NOMO-1 treated with dmso at 0.1 percent for 144 hours (cell line): Measurements from ENCODE around the gene ZFAND6.
A peak's percentile ranks its signal among the peaks of the same experiment; 100 is the strongest.
"Not testable (repeated sequence)": the region's sequence is repeated elsewhere in the genome, so short reads cannot be mapped to it uniquely, and the experiment has no call there.

Experiments
- DNase-seq: peaks from one replicate; lab custom pipeline; 2025; ENCODE audit not compliant: unreplicated experiment; lab: John Stamatoyannopoulos, UW

Gene ZFAND6

DNA sequence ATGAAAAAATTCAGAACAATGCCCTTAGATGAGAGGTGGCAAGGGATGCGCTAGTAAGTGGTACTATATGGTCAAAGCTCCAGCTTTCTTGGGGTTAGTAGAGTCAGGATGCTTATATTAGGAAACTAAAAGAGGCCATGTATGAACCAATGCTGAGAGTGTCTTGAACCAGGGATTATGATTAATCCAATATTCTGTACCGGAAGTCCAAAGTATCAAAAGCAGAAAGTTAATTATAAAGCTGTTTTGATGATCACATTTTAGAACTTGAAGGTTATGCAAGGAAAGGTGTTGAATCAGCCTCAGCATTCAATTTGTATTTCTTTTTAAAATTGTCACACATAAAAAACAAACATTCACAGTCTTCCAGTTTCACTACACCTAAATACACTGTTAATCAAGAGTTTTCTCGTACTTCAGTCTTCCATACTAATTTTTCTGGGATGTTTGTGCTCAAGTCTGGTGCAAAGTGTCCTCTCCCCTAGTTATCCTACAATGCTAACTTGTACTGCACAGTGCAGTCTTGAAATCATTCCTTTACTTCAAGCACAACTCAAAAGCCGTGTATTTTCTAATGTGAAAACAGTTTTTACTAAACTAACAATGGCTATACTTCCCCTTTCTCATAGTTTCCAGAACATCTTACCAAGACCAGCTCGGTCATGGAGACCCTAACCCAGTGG is 82.6 kb downstream of the ZFAND6 start:
- no peak for DNase-seq

DNA sequence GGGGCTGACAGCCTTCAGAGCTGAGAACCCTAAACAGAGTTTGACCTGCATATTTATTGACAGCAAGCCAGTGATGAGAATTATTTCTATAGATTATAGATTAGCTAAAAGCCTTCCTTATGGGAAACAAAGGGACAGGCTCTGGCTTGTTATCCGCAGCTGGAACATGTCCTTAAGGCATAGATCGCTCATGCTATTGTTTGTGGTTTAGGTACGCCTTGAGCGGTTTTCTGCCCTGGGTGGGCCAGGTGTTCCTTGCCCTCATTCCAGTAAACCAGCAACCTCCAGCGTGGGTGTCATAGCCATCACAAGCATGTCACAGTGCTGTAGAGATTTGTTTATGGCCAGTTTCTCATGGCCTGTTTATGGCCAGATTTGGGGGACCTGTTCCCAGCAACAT is 83.2 kb downstream of the ZFAND6 start:
- DNase-seq, result no peak

DNA sequence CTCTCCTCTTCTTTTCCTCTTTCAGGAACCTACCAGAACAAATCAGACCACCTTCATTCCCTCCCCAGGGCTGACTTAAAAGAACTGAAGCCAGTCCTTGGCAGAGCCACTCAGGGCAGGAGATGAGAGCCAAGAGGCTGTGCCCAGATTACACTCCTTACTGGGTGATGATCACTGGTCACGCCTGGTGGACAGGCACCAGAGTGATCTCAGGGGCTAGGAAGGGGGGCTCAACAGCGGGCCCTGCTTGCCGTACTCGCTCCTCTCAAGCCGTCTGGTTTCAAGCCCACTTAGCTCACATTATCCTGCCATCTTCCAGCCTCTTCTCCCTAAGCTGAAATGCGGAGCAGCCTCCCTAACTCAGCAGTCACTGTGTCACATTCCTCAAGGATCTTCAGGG is 91.7 kb downstream of the ZFAND6 start:
- no peak for DNase-seq

DNA sequence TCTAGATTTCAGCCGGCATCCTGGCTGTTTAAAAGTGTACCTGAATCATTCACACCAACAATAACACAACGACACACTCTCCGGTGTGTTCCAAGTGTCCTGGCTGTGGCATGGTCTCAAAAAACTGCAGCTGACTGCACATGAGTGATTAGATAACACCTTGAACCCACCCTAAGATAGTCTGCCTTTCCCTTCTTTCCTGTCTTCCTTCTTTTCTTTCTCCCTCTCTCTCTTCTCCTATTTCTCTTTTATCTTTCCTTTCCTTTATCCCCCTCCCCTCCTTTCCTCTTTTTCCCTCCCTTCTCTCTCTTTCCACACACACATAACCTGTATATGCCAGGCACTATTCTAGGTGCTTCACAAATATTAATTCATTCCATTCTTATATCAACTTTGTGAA is 92.1 kb downstream of the ZFAND6 start:
- no peak for DNase-seq

DNA sequence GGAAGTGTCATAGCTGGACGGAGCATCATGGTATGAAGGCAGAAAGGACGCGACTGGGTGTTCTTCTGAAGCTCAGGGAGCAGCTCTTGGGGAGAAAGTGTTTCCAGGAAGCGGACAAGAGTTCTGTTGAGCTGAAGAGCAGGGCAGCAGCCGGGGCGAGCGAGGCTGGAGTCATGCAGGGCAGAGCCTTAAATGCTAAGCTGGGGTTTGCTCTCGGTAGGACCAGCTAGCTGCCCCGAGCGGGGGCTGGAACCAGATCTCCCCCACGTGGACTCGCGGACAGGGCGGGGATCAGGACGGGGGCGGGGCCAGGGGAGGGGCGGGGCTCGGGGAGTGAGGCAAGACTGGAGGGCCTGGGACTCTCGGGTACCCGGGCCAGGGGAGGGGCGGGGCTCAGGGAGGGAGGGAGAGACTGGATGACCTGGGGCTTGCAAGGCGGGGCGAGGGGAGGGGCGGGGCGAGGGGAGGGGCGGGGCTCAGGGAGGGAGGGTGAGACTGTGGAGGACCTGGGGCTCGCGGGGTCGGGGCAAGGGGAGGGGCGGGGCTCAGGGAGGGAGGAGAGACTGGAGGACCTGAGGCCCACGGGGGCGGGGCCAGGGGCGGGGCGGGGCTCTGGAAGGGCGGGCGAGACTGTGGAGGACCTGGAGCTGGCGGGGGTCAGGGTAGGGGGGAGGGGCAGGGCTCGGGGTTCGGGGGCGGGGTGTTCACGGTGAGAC is 92.9 kb downstream of the ZFAND6 start:
- peak; percentile 88 for DNase-seq

DNA sequence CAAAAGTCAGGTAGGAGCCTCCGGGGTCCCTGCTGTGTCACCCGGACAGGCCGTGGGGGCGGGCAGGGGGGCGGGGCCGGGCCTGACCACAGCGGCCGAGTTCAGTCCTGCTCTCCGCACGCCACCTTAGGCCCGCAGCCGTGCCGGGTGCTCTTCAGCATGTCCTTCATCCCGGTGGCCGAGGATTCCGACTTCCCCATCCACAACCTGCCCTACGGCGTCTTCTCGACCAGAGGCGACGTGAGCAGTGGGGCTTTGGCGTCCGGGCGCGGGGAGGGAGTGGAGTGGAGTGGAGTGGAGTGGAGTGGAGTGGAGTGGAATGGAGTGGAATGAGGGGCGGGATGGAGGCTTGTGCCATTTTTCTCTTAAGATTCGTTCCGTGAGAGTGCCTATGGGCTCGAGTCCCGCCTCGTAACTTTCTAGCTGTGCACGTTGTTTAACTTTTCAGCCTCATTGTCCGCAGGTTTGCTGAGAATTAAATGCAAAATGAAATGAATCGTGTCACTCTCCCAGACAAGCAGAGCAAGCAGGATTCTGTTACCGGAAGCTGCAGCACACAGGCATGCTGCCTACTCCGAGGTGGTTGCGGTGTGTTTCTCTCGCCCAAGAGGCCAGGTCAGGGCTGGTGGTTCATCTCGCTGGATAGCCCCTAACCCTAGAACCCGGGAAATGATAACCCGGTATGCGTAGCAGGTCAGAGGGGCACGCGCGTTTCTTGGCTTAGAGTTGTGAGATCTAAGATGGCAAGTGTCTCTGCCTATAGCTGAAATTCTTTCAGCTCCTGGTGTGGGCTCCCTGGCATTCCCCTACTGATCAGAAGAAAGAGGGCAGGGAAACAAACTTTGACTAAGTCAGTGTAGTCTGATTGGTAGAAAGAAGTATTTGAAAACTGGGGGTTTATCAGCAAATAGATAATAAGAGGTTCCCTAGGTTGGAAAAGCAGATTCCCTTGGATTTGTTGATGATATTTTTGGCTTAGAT is 93.7 kb downstream of the ZFAND6 start, which contains the start of gene FAH:
Gene FAH (plus strand): TSS at position 104 of the 981 bp plus-strand sequence. CDS start 56 bp downstream, at position 160.
- DNase-seq, result peak; percentile 55

DNA sequence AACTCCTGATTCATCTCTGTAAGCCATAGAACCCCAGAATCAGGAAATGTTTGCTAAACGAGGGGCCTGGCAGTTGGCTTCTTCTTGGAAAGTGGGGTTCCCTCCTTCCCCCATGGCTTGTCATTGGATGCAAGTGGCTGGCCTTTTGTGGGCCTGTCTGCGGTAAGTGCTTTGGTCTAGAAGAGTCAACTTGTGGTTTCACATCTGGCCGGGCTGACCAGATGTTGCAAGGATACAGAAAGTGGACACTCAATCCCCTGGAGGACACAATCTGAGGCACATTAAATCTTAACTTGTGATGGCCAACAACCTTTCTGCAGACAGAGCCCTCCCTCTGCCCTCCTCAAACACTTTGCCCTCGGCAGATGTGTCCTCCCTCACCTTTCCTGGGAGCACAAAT is 94.4 kb downstream of the ZFAND6 start:
- no peak for DNase-seq

DNA sequence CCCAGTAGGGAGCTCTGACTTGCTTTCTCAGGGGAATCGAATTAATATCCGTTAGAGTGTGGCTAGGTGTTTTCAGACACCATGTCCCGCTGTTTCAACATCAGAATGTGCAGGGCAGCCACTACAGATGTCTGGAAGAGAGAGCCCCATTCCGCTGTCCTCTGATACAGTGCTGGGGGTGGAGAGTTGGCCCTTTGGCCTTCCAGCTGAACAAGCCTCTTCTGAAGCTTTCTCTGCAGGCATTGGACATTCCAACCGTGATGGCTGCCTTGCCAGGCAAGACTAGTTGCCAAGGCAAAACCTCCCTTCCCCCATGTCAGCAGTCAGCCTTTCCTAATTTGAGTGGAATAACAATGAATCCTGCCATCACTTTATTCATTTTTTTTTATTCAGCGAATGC is 94.9 kb downstream of the ZFAND6 start:
- DNase-seq, result no peak

DNA sequence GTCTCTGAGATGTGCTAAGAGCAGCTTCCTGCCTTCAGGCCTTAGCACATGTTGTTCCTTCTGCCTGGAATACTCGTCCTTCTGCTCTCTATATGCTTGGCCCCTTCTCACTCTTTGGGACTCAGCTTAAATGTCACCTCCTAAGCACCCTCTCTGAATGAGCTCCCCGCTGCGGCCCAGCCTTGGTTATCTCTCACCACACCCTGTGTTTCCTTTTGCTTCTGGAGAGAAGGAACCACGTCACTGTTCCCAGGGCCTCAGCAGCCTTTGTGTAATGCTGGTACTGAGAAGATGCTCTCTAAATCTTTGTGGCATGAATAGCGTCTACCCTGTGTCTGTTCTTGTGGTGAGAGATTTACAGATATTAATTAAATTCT is 95.5 kb downstream of the ZFAND6 start:
- DNase-seq, result no peak

DNA sequence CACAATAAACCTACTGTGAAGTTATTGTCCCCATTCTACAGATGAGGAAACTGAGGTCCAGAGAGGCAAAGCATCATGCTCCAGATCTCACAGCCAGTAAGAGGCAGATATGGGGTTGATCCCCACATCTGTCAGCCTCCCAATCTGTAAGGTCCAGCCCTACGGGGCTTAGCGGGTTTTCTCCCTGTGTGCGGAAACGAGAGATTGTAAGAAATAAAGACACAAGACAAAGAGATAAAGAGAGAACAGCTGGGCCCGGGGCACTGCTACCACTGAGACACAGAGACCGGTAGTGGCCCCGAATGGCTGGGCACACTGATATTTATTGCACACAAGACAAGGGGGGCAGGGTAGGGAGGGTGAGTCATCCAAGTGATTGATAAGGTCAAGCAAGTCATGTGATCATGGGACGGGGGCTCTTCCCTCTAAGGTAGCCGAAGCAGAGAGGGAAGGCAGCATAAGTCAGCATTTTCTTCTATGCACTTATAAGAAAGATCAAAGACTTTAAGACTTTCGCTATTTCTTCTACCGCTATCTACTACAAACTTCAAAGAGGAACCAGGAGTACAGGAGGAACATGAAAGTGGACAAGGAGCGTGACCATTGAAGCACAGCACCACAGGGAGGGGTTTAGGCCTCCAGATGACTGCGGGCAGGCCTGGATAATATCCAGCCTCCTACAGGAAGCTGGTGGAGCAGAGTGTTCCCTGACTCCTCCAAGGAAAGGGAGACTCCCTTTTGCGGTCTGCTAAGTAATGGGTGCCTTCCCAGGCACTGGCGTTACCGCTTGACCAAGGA is 96.1 kb downstream of the ZFAND6 start:
- not testable (repeated sequence) for DNase-seq

DNA sequence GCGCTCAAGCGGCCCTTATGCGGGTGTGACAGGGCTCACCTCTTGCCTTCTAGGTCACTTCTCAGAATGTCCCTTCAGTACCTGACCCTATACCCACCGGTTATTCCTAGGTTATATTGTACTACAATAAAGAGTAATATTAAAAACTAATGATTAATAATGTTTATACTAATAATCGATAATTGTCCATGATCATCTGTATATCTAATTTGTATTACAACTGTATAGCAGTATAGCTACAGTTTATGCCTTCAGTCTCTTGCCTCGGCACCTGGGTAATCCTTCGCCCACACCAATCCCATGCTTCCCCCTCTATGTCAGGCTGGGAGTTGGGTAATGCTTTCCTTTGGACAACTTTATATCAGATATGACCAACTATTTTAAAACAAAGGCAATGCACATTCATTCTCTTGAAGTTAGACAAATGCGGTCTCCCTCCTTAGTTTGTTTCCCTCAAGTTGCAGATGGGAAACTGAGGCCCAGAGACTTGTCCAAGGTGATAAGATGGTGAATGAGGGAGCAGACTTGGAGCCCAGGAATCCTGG is 96.8 kb downstream of the ZFAND6 start:
- no peak for DNase-seq

DNA sequence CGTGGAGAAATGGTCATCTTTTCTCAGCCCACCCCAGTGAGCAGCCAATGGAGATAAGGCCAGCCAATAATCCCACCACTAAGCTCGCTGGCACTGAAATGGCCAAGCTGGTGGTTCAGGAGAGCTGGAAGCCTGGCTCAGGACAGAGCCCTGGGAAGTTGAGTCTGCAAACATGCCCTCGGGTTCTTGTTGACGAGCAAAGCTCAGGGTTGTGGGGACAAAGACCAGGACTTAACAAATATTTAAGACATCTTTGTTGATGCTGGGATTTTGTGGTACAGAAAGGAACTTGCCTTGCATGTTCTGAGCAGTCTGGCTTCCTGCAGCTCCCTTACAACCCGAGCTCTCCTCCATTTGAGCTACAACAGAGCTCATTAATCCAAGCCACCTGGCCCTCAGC is 97.7 kb downstream of the ZFAND6 start:
- no peak for DNase-seq

DNA sequence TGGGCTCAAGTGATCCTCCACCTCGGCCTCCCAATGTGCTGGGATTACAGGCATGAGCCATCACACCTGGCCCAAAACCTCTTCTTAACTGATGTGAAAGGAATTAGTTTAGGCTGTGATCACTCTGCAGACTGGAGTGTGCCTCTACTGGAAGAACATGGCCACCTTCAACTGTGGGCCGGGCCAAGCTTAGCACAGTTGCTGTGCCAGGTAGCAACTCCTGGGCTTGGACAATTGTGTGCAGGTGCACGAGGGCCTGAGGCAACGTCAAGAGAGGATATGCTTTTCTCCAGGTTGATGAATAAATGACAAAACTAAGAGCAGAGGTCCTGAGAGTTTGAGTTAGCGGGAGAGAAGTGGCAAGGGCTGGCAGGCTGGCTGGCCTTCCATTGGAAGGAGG is 99.8 kb downstream of the ZFAND6 start:
- no peak for DNase-seq

DNA sequence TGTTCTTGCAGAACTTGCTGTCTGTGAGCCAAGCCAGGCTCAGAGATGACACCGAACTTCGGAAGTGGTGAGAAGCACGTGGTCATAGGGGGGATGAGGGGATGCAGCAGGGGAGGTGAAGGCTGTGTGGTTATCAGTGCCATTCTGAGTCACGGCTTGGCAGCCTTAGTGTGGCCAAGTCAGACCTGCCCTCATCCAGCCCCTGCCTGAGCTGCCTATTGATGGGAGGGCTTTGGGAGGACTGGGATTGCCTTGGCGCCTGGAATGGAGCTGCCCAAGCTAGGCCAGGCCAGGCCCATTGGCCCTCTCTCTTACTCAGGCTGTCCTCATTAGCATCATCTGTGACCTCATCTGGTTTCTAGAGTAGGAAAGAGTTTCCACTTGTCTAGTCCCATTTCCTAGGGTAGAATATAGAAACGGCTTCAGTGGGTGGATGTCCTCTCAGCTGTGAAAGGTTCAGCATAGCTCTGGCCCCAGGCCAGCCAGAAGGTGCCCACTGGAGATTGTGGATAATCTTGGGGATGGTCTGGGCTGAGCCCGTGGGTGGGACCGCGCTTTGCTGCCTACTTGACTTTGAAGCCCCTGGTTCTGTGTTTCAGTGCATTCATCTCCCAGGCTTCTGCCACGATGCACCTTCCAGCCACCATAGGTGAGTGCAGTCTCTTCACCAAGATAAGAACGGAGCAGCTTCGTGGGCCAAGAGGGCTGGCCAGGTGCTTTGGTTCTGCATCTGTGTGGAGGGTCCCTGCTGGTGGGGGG is 100.5 kb downstream of the ZFAND6 start:
- DNase-seq, result no peak

DNA sequence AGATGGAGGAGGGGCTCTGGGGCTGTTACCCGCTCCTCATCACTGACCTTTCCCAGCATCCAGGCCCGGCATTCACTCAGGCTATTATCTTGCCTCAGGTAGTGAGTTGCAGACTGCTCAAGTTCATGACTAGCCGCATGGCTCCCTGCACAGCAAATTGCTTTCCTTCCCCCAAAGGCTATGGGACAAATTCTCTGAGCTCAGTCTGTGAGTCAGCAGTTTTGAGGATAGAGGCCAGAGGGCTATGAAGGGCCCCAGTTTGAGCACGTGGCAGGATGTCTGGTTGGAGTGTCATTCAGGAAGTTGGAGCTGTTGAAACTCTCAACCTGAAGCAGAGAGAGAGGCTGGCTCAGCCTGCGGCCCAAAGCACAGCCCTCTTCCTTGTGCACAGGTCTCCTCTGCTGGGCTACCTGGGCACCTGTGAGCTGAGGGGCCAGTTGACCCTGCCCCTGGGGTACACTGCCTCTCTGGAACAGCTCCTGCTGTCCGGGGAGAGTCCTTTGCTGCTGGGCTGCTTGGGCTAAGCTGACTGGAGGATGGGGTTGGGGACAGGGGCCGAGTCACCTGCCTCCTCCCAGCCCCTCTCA is 101.2 kb downstream of the ZFAND6 start:
- DNase-seq, result peak; percentile 94

DNA sequence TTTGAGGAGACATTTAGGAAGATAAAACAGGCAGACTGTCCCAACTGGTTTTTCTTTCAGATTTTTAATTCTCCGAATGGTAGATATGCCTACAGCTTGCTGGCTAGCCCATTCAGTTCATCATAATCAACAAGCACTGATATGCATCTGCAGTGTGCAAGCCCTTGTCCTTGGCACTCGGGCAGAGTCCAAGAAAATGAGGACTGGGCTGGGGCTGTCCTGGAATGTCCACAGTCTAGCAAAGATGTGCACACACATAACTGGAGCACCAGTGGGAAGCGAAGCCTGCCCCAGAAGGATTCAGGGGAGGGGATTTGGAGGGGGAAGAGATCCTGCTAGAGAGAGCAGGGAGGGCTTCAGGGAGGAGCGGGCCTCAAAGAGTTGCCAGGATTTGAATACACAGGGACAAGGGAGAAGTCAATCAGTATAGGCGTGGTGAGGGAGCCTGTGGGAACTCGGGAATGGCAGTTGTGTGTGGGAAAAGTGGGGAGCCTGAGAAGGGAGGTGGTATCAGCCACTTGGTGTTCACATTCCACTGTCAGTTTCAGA is 102.1 kb downstream of the ZFAND6 start:
- DNase-seq, result no peak

DNA sequence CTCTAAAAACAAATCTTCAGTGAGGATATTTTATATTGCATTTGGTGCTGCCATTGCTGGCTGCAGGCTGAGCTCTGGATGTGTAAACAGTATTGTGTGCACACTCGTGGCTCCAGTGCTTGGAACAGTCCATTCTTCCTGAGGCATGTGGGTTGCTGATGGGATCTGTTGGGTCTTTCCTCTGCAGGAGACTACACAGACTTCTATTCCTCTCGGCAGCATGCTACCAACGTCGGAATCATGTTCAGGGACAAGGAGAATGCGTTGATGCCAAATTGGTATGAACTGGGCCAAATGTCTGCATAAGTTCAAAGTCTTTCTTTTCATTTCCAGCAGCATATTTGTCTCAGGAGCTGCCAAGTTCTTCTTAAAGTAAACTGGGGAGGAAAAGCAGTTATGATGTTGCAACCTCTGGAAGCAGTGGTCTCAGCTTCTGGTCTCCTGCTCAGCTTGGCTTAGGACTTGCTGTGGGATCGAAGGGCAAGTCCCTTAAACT is 102.6 kb downstream of the ZFAND6 start:
- DNase-seq, result no peak

DNA sequence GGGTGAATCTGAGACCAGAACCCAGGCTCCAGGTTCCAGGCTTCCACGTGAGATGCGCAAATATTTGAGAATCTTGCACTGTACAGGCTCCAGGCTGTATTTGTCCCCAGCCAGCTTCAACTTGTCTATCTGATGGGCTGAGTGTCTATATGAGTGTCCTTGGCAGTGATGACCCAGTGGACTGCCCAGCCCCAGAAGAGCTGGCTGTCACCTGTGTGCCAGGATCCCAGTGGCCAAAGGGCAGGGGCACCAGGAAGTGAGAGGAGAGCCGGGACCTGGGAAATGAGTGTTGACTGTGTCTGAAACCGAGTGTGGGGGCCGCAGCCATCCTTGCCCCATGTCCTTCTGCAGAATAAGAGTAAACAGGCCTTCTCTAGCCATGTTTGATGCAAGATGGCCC is 103.7 kb downstream of the ZFAND6 start:
- DNase-seq, result no peak

DNA sequence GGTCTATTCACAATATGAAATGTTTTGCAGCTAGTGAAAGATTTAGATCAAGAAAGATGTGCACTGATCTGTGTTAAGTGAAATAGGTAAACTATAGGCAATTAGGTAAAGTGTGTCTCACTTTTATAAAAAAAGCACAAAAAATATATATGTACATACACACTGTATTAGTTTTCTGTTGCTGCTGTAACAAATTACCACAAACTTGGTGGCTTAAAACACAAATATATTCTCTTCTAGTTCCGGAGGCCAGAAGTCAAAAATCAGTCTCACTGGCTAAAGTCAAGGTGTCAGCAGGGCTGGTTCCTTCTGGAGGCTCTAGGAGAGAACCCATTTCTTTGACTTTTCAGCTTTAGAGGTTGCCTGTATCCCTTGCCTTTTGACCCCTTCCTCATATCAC is 104.4 kb downstream of the ZFAND6 start:
- DNase-seq, result no peak
